Cerebellar cortex (tissue), 1 donor: ENCODE results near the gene ZNF500.
A peak's percentile ranks its signal among the peaks of the same experiment; 100 is the strongest.

Experiments
- DNase-seq: peaks from one replicate; pipeline ENCODE4 v3.0.0-alpha.2; 2015; ENCODE audit warnings: low spot score

The ZNF500 gene

GRCh38 chr16:4704491-4704890 lies 62.5 kb downstream of the ZNF500 start:
- no peak for DNase-seq

GRCh38 chr16:4703906-4704305 lies 63.1 kb downstream of the ZNF500 start:
- no peak for DNase-seq

- DNase-seq, result no peak
Measured at GRCh38 chr16:4702466-4702808, 64.5 kb downstream of the ZNF500 start.

GRCh38 chr16:4701791-4702465 lies 65.0 kb downstream of the ZNF500 start:
- no peak for DNase-seq

- DNase-seq, result peak; percentile 53
Measured at GRCh38 chr16:4700997-4701743, 65.8 kb downstream of the ZNF500 start.

GRCh38 chr16:4700380-4700996 lies 66.5 kb downstream of the ZNF500 start:
- DNase-seq, result no peak

- no peak for DNase-seq
Measured at GRCh38 chr16:4699046-4699556, 67.9 kb downstream of the ZNF500 start.

- DNase-seq, result no peak
Measured at GRCh38 chr16:4698321-4699045, 68.5 kb downstream of the ZNF500 start.
